Muscle layer of colon (tissue), 2 donors: ENCODE measurements around the gene XPNPEP3.
"Not testable (repeated sequence)": the region's sequence is repeated elsewhere in the genome, so short reads cannot be mapped to it uniquely, and the experiment has no call there.

Source experiments
- H3K27ac ChIP-seq: one replicate; pipeline ENCODE4 v1.7.0; 2013; ENCODE audit warnings: low read depth, mild to moderate bottlenecking, low read length, moderate library complexity
- H3K27me3 ChIP-seq, 2 donors: one replicate each; pipeline ENCODE4 v1.7.0; 2013; ENCODE audit warnings: low read length in 2 of 2, mild to moderate bottlenecking in 2 of 2; ENCODE audit not compliant: insufficient read depth in 2 of 2, control insufficient read depth in 1 of 2
- H3K36me3 ChIP-seq: one replicate; pipeline ENCODE4 v1.7.0; 2013; ENCODE audit warnings: mild to moderate bottlenecking, low read length; ENCODE audit not compliant: insufficient read depth
- H3K4me1 ChIP-seq: one replicate; pipeline ENCODE4 v1.7.0; 2013; ENCODE audit warnings: mild to moderate bottlenecking, low read length; ENCODE audit not compliant: insufficient read depth
- H3K4me3 ChIP-seq, 2 donors: one replicate each; pipeline ENCODE4 v1.7.0; 2013; ENCODE audit warnings: low read length in 2 of 2, low read depth in 1 of 2, mild to moderate bottlenecking in 1 of 2, moderate library complexity in 1 of 2
- H3K9ac ChIP-seq: one replicate; pipeline ENCODE4 v1.7.0; 2013; ENCODE audit warnings: low read length
- H3K9me3 ChIP-seq: one replicate; pipeline ENCODE4 v1.7.0; 2013; ENCODE audit warnings: mild to moderate bottlenecking, low read length
- donor health status: abdominal sarcoma.
- donor health status: Adenocarcinoma of cecum.

XPNPEP3 gene

GRCh38 chr22:40862537-40862936, 5.6 kb downstream of the XPNPEP3 start:
- Histone ChIP-seq H3K4me1 (peaks cover 8% of the 10 kb centered on the region), H3K27ac (no peak overlapping the region), H3K9me3 (no peaks in the 10 kb centered on the region), H3K27me3 (no peaks in the 10 kb centered on the region), H3K9ac (no peak overlapping the region), H3K4me3 (no peak overlapping the region), H3K36me3 (peaks cover 8% of the 10 kb centered on the region)

GRCh38 chr22:40867109-40867508, 10.2 kb downstream of the XPNPEP3 start:
- Histone ChIP-seq H3K9ac (no peak overlapping the region), H3K4me3 (no peak overlapping the region), H3K9me3 (no peaks in the 10 kb centered on the region), H3K27me3 (no peaks in the 10 kb centered on the region), H3K4me1 (no peaks in the 10 kb centered on the region), H3K36me3 (peaks cover 8% of the 10 kb centered on the region), H3K27ac (no peak overlapping the region)

GRCh38 chr22:40868379-40868778, 11.4 kb downstream of the XPNPEP3 start:
- not testable (repeated sequence) for H3K4me3 ChIP-seq, H3K36me3 ChIP-seq, H3K4me1 ChIP-seq, H3K9ac ChIP-seq, H3K9me3 ChIP-seq, H3K27ac ChIP-seq, H3K27me3 ChIP-seq

GRCh38 chr22:40874016-40874415, 17.1 kb downstream of the XPNPEP3 start:
- Histone ChIP-seq H3K27me3 (no peaks in the 10 kb centered on the region), H3K36me3 (peaks cover 16% of the 10 kb centered on the region), H3K27ac (no peak overlapping the region)

GRCh38 chr22:40875111-40875510, 18.2 kb downstream of the XPNPEP3 start:
- Histone ChIP-seq H3K27me3 (no peaks in the 10 kb centered on the region), H3K9ac (no peak overlapping the region), H3K9me3 (no peaks in the 10 kb centered on the region), H3K4me1 (no peaks in the 10 kb centered on the region), H3K27ac (no peak overlapping the region), H3K4me3 (no peak overlapping the region), H3K36me3 (peaks cover 13% of the 10 kb centered on the region)

More at GRCh38 chr22:40874016-40874415, 17.1 kb downstream of the XPNPEP3 start:
- H3K9me3 ChIP-seq: no peaks in the 10 kb centered on the region
- H3K4me1 ChIP-seq: no peaks in the 10 kb centered on the region
- no peak overlapping the region for H3K4me3 ChIP-seq
- no peak overlapping the region for H3K9ac ChIP-seq

GRCh38 chr22:40876907-40877306, 20.0 kb downstream of the XPNPEP3 start:
- Histone ChIP-seq H3K9ac (no peak overlapping the region), H3K4me3 (no peak overlapping the region), H3K4me1 (no peaks in the 10 kb centered on the region), H3K9me3 (no peaks in the 10 kb centered on the region), H3K27me3 (no peaks in the 10 kb centered on the region), H3K36me3 (peaks cover 8% of the 10 kb centered on the region), H3K27ac (no peak overlapping the region)

GRCh38 chr22:40877488-40877887, 20.5 kb downstream of the XPNPEP3 start:
- Histone ChIP-seq H3K27ac (no peak overlapping the region), H3K36me3 (peaks cover 8% of the 10 kb centered on the region), H3K9me3 (no peaks in the 10 kb centered on the region), H3K9ac (no peak overlapping the region), H3K4me1 (no peaks in the 10 kb centered on the region), H3K4me3 (no peak overlapping the region), H3K27me3 (no peaks in the 10 kb centered on the region)

GRCh38 chr22:40878922-40879321, 22.0 kb downstream of the XPNPEP3 start:
- Histone ChIP-seq H3K9me3 (no peaks in the 10 kb centered on the region), H3K4me3 (no peak overlapping the region), H3K4me1 (no peaks in the 10 kb centered on the region), H3K27me3 (no peaks in the 10 kb centered on the region), H3K36me3 (peaks cover 17% of the 10 kb centered on the region), H3K27ac (no peak overlapping the region), H3K9ac (no peak overlapping the region)

GRCh38 chr22:40889116-40889515, 32.2 kb downstream of the XPNPEP3 start:
- H3K36me3 ChIP-seq: peaks cover 29% of the 10 kb centered on the region
- no peaks in the 10 kb centered on the region for H3K27me3 ChIP-seq
- no peak overlapping the region for H3K27ac ChIP-seq
- no peak overlapping the region for H3K9ac ChIP-seq
- H3K4me1 ChIP-seq: no peaks in the 10 kb centered on the region
- H3K9me3 ChIP-seq: no peaks in the 10 kb centered on the region
- H3K4me3 ChIP-seq: no peak overlapping the region

- Histone ChIP-seq H3K4me3 (no peak overlapping the region), H3K9me3 (no peaks in the 10 kb centered on the region), H3K9ac (no peak overlapping the region), H3K27me3 (no peaks in the 10 kb centered on the region), H3K4me1 (no peaks in the 10 kb centered on the region), H3K27ac (no peak overlapping the region), H3K36me3 (peaks cover 22% of the 10 kb centered on the region)
Measured at GRCh38 chr22:40890881-40891280, 33.9 kb downstream of the XPNPEP3 start.

- Histone ChIP-seq H3K27me3 (no peaks in the 10 kb centered on the region), H3K4me3 (no peak overlapping the region), H3K9me3 (no peaks in the 10 kb centered on the region), H3K4me1 (no peaks in the 10 kb centered on the region), H3K9ac (no peak overlapping the region), H3K36me3 (no peaks in the 10 kb centered on the region), H3K27ac (no peak overlapping the region)
Measured at GRCh38 chr22:40894417-40894816, 37.5 kb downstream of the XPNPEP3 start.

GRCh38 chr22:40898850-40899357, 42.0 kb downstream of the XPNPEP3 start:
- H3K36me3 ChIP-seq: no peaks in the 10 kb centered on the region
- no peak overlapping the region for H3K4me3 ChIP-seq
- no peak overlapping the region for H3K9ac ChIP-seq
- no peaks in the 10 kb centered on the region for H3K9me3 ChIP-seq
- H3K27me3 ChIP-seq: no peaks in the 10 kb centered on the region
- H3K4me1 ChIP-seq: no peaks in the 10 kb centered on the region
- H3K27ac ChIP-seq: no peak overlapping the region
